Measurements from ENCODE around the gene FCN3. TPM values are rescaled to one million over a fixed set of nuclear protein-coding genes. Genes with fewer than 3 reads are reported as not detected.

FCN3 gene
- polyA plus RNA-seq, 1 experiment: not detected

- H3K27me3 ChIP-seq (ENCODE audit: control insufficient read depth, insufficient read depth, low read length): no peaks in the 10 kb centered on the region
- DNase-seq (ENCODE audit: low read depth): no peak
- POLR2A ChIA-PET: interaction anchor here (0.6 kb wide), 1 partner anchor 53 kb away, joined by 3 read pairs; no protein-coding TSS in a partner anchor
- peaks cover 20% of the 10 kb centered on the region for H3K36me3 ChIP-seq (ENCODE audit: control insufficient read depth, insufficient read depth, low read length)
- no peak overlapping the region for H3K4me3 ChIP-seq (ENCODE audit: low read depth, low read length)
- peak; percentile 80 for TF ChIP-seq CTCF (IDR thresholded peaks at IDR 0.05; ENCODE audit: insufficient read depth, low read depth, low read length)
- CTCF ChIA-PET: interaction anchor here (0.5 to 4.8 kb wide), 26 partner anchors 8 to 193 kb away, joined by 3 to 32 read pairs (median 4); partner anchors contain the start of gene MAP3K6
These were observed 41.9 kb upstream of the FCN3 start for GRCh38 chr1:27416387-27417111.

- Histone ChIP-seq H3K36me3 (ENCODE audit: control insufficient read depth, insufficient read depth, low read length) (peaks cover 29% of the 10 kb centered on the region), H3K27me3 (ENCODE audit: control insufficient read depth, insufficient read depth, low read length) (no peaks in the 10 kb centered on the region), H3K4me3 (ENCODE audit: low read depth, low read length) (no peak overlapping the region)
- CTCF ChIA-PET: interaction anchor here (1.2 to 4.8 kb wide), 8 partner anchors 9 to 193 kb away, joined by 3 to 32 read pairs (median 8); no protein-coding TSS in a partner anchor
- no peak for TF ChIP-seq CTCF (IDR thresholded peaks at IDR 0.05; ENCODE audit: insufficient read depth, low read depth, low read length)
- POLR2A ChIA-PET: no interaction called here
- DNase-seq (ENCODE audit: low read depth): no peak
These were observed 39.5 kb upstream of the FCN3 start for GRCh38 chr1:27414091-27414490.

GRCh38 chr1:27413004-27413403, 38.4 kb upstream of the FCN3 start:
- Histone ChIP-seq H3K27me3 (ENCODE audit: control insufficient read depth, insufficient read depth, low read length) (no peaks in the 10 kb centered on the region), H3K36me3 (ENCODE audit: control insufficient read depth, insufficient read depth, low read length) (peaks cover 33% of the 10 kb centered on the region), H3K4me3 (ENCODE audit: low read depth, low read length) (no peak overlapping the region)
- POLR2A ChIA-PET: no interaction called here
- TF ChIP-seq CTCF (IDR thresholded peaks at IDR 0.05; ENCODE audit: insufficient read depth, low read depth, low read length): no peak
- DNase-seq (ENCODE audit: low read depth): no peak
- CTCF ChIA-PET: interaction anchor here (0.8 to 4.8 kb wide), 9 partner anchors 8 to 194 kb away, joined by 3 to 32 read pairs (median 4); no protein-coding TSS in a partner anchor

GRCh38 chr1:27412502-27412901, 37.9 kb upstream of the FCN3 start:
- H3K27me3 ChIP-seq (ENCODE audit: control insufficient read depth, insufficient read depth, low read length): no peaks in the 10 kb centered on the region
- H3K4me3 ChIP-seq (ENCODE audit: low read depth, low read length): no peak overlapping the region
- ChIA-PET CTCF (interaction anchor here (0.8 to 4.8 kb wide), 7 partner anchors 8 to 195 kb away, joined by 3 to 32 read pairs (median 11); no protein-coding TSS in a partner anchor), POLR2A (no interaction called here)
- TF ChIP-seq CTCF (IDR thresholded peaks at IDR 0.05; ENCODE audit: insufficient read depth, low read depth, low read length): no peak
- peaks cover 36% of the 10 kb centered on the region for H3K36me3 ChIP-seq (ENCODE audit: control insufficient read depth, insufficient read depth, low read length)
- DNase-seq (ENCODE audit: low read depth): no peak

- POLR2A ChIA-PET: no interaction called here
- H3K36me3 ChIP-seq (ENCODE audit: control insufficient read depth, insufficient read depth, low read length): peaks cover 33% of the 10 kb centered on the region
These were observed 36.1 kb upstream of the FCN3 start for GRCh38 chr1:27410709-27411108.

More at GRCh38 chr1:27410709-27411108, 36.1 kb upstream of the FCN3 start:
- no peak overlapping the region for H3K4me3 ChIP-seq (ENCODE audit: low read depth, low read length)
- no peak for TF ChIP-seq CTCF (IDR thresholded peaks at IDR 0.05; ENCODE audit: insufficient read depth, low read depth, low read length)
- no peaks in the 10 kb centered on the region for H3K27me3 ChIP-seq (ENCODE audit: control insufficient read depth, insufficient read depth, low read length)
- DNase-seq (ENCODE audit: low read depth): no peak
- CTCF ChIA-PET: interaction anchor here (1.1 to 1.4 kb wide), 2 partner anchors 13 to 196 kb away, joined by 3 to 5 read pairs; no protein-coding TSS in a partner anchor
